ENCODE data around the gene TMEM135. TPM values are rescaled to one million over a fixed set of nuclear protein-coding genes. Genes with fewer than 3 reads are reported as not detected.
"Not testable (repeated sequence)": the region's sequence is repeated elsewhere in the genome, so short reads cannot be mapped to it uniquely, and the experiment has no call there.

The TMEM135 gene
- total RNA-seq = 10 to 100 TPM; 19.0 to 38.5 (median 29.5) TPM

DNA sequence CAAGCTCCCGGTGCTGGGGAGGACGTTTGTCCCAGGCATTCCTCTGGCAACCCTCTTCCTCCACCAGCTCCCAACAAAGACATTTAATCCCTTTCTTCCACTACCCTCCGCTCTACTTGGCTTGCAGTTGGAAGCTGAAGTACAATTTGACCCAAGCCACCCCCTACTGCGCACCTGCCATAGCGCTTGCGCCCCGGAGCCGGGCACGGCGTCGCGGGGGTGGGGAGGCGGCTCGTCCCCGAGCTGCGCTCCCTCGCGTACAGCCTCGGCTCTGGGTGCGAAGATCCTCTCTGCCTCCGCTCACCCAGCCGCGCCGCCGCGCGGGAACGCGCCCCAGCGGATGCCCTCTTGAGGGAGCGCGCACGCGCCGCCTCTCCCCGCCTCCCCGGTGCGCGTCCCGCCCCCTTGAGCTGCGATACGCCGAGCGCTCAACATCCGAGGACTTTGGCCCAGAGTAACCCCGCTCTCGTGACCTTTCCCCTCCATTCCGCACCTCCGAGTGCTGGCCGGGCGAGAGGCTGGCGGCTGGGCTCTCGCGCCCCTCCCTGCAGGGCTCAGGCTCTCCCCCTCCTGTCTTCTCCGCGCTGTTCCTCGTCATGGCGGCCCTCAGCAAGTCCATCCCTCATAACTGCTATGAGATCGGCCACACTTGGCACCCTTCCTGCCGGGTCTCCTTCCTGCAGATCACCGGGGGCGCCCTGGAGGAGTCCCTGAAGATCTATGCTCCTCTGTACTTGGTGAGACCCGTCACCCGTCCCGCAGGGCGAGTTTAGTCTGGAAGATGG is at the start of gene TMEM135:
Gene TMEM135, plus strand, starts transcription at position 485 of the 785 bp plus-strand sequence. Its CDS starts 112 bp downstream, at position 597.
- peak; percentile 90 to 91 for DNase-seq
- H3K27ac ChIP-seq = peak within 1 kb of the TSS; percentile 82 to 89
- H3K9me3 ChIP-seq = no peaks in the 10 kb centered on the region
- peak within 1 kb of the TSS; percentile 67 to 79 for H3K4me3 ChIP-seq
- no peaks in the 10 kb centered on the region for H3K36me3 ChIP-seq
- TF ChIP-seq POLR2A (IDR thresholded peaks at IDR 0.05) = peak; percentile 62 to 75
- TF ChIP-seq, protein P1, sequence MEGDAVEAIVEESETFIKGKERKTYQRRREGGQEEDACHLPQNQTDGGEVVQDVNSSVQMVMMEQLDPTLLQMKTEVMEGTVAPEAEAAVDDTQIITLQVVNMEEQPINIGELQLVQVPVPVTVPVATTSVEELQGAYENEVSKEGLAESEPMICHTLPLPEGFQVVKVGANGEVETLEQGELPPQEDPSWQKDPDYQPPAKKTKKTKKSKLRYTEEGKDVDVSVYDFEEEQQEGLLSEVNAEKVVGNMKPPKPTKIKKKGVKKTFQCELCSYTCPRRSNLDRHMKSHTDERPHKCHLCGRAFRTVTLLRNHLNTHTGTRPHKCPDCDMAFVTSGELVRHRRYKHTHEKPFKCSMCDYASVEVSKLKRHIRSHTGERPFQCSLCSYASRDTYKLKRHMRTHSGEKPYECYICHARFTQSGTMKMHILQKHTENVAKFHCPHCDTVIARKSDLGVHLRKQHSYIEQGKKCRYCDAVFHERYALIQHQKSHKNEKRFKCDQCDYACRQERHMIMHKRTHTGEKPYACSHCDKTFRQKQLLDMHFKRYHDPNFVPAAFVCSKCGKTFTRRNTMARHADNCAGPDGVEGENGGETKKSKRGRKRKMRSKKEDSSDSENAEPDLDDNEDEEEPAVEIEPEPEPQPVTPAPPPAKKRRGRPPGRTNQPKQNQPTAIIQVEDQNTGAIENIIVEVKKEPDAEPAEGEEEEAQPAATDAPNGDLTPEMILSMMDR (IDR thresholded peaks at IDR 0.05) = no peak
- no peaks in the 10 kb centered on the region for H3K27me3 ChIP-seq
- intact Hi-C loops (cut with DNase I; ENCODE audit: low total_unique reads) = no loop called here
- H3K4me1 ChIP-seq = no peaks in the 10 kb centered on the region

DNA sequence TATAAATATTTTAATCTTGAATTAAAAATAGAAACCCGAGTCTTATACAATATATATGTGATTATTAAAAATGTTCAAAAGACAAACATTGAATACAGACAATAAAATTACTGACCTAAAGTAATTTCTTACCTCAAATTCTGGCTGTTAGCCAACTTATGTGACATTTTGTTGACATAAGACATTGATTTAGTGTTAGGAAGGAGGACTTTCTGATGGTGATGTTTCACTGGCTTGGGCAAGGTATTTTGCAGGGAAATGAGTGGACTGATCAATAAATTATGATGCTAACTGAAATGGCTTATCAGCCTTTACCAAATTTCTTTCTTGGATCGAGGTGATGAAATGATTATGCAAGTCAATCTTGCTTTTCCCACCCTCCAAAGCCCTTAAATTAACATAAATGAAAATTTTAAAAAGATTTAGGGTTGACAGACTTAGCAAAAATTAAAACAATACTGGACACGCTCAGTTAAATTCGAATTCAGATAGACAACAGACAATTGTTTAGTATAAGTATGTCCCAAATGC is 49.3 kb upstream of the TMEM135 start:
- intact Hi-C loops (cut with DNase I; ENCODE audit: low total_unique reads) = no loop called here
- peaks cover 0 to 4% of the 10 kb centered on the region in 2 donors for H3K4me1 ChIP-seq
- no peak for DNase-seq
- no peak overlapping the region for H3K27ac ChIP-seq
- no peak overlapping the region for H3K4me3 ChIP-seq
- H3K36me3 ChIP-seq = no peaks in the 10 kb centered on the region
- no peaks in the 10 kb centered on the region for H3K27me3 ChIP-seq
- no peaks in the 10 kb centered on the region for H3K9me3 ChIP-seq
- TF ChIP-seq POLR2A (IDR thresholded peaks at IDR 0.05) = no peak
- TF ChIP-seq, protein P1 (IDR thresholded peaks at IDR 0.05) = no peak

DNA sequence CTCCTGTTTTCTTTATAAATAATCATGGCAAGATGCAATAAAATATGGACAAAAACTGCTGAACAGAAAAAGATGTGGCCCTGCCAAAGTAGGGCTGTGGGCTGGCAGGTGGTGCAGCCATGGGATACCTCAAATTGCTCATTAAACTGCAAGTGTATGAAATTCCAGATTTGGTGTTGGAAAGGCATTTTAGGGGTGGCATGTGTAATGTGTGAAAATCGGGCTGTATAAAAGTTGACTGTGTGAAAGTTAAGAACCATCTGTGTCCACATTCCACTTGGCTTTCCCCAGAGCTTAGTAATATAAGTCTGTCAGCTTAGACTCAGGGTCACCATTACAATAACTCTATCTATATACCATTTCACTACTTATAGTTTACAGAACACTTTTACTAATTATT is 47.7 kb upstream of the TMEM135 start:
- no peak for DNase-seq
- H3K27ac ChIP-seq = no peak overlapping the region
- TF ChIP-seq, protein P1 (IDR thresholded peaks at IDR 0.05) = no peak
- TF ChIP-seq POLR2A (IDR thresholded peaks at IDR 0.05) = no peak
- no peaks in the 10 kb centered on the region for H3K9me3 ChIP-seq
- H3K4me1 ChIP-seq = peaks cover 0 to 4% of the 10 kb centered on the region in 2 donors
- H3K27me3 ChIP-seq = no peaks in the 10 kb centered on the region
- H3K4me3 ChIP-seq = no peak overlapping the region
- intact Hi-C loops (cut with DNase I; ENCODE audit: low total_unique reads) = no loop called here
- H3K36me3 ChIP-seq = no peaks in the 10 kb centered on the region

DNA sequence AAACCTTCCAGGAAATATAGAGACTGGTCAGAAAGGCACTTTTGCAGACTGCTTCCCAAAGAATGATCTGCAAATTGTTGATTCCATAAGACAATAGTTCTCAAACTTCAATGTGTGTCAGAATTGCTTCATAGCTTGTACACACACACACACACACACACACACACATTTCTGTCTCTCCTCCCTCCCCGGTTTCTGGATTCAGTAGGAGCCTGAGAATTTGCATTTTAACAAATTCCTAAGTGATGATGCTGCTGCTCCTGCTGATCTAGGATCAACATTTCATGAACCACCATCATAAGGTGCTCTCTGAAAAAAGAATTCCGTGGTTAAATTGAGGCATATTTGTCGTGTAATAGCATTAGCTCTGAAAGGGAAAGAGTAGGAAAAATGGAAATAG is 47.2 kb upstream of the TMEM135 start:
- intact Hi-C loops (cut with DNase I; ENCODE audit: low total_unique reads) = no loop called here
- H3K36me3 ChIP-seq = no peaks in the 10 kb centered on the region
- peaks cover 0 to 4% of the 10 kb centered on the region in 2 donors for H3K4me1 ChIP-seq
- no peaks in the 10 kb centered on the region for H3K9me3 ChIP-seq
- no peaks in the 10 kb centered on the region for H3K27me3 ChIP-seq
- H3K27ac ChIP-seq = no peak overlapping the region
- no peak for DNase-seq
- no peak overlapping the region for H3K4me3 ChIP-seq
- TF ChIP-seq POLR2A (IDR thresholded peaks at IDR 0.05) = no peak
- TF ChIP-seq, protein P1 (IDR thresholded peaks at IDR 0.05) = no peak

DNA sequence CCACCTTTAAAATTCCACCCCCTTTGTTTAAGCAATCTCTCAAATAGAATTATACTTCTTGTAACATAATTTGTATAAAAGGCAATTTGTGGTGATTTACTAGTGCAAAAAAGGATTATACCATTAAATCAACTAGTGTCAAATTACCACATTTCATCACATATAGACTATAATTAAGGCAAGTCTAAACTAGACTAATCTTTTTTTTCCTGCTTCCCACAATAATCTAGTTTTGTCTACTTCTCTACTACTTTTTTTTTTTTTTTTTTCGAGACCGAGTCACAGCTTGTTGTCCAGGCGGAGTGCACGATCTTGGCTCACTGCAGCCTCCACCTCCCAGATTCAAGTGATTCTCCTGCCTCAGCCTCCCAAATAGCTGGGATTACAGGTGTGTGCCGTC is 46.4 kb upstream of the TMEM135 start:
- Histone ChIP-seq H3K27me3 (no peaks in the 10 kb centered on the region), H3K36me3 (no peaks in the 10 kb centered on the region), H3K27ac (no peak overlapping the region), H3K4me1 (peaks cover 0 to 4% of the 10 kb centered on the region in 2 donors), H3K9me3 (no peaks in the 10 kb centered on the region), H3K4me3 (no peak overlapping the region)
- DNase-seq = no peak
- no peak for TF ChIP-seq POLR2A (IDR thresholded peaks at IDR 0.05)
- TF ChIP-seq, protein P1 (IDR thresholded peaks at IDR 0.05) = no peak
- intact Hi-C loops (cut with DNase I; ENCODE audit: low total_unique reads) = no loop called here

DNA sequence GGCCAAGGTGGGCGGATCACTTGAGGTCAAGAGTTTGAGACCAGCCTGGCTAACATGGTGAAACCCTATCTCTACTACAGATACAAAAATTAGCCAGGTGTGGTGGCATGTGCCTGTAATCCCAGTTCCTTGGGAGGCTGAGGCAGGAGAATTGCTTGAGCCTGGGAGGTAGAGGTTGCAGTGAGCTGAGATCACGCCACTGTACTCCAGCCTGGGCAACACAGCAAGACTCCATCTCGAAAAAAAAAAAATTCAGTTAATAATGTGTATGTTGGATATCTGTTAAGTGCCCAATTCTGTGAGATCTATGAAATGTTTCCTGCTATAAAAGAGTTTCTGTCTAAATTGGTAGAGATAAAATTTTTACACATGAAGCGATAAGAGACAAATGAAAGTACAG is 45.4 kb upstream of the TMEM135 start:
- H3K27me3 ChIP-seq; H3K27ac ChIP-seq; intact Hi-C loops (cut with DNase I; ENCODE audit: low total_unique reads): not testable (repeated sequence)

More for the DNA sequence above, 45.4 kb upstream of the TMEM135 start:
- DNase-seq, H3K9me3 ChIP-seq, H3K4me1 ChIP-seq, H3K4me3 ChIP-seq, H3K36me3 ChIP-seq: not testable (repeated sequence)
